HCT116 (cell line): Measurements from ENCODE around the gene CD244. TPM values are rescaled to one million over a fixed set of nuclear protein-coding genes. Genes with fewer than 3 reads are reported as not detected.

Source experiments
- ATAC-seq: fragments of 200-7000 bp; cut with Tn5 transposase; 2 replicates; pipeline ENCODE4 v1.9.1; 2020; ENCODE audit warnings: mild to moderate bottlenecking, moderate library complexity
- BruUV-seq: library from RNA; stranded (reverse); fragments of 400-500 nt; replicated peaks from 2 replicates; lab custom pipeline; 2021; lab: Mats Ljungman, UMichigan
- CTCF ChIA-PET: fragments of 300-600 bp; sonication (Branson Sonifier 250); formaldehyde crosslinking; loops from one replicate; lab custom pipeline; 2021; ENCODE audit warnings: antibody characterized with exemption; lab: Charles Lee
- POLR2A ChIA-PET: fragments of 300-600, 350-600 bp; sonication (Branson Sonifier 250); formaldehyde crosslinking; loops from one replicate; lab custom pipeline; 2021; ENCODE audit warnings: antibody characterized with exemption; lab: Charles Lee
- RAD21 ChIA-PET, 2 experiments: fragments of 300-600 bp; sonication (Branson Sonifier 250); formaldehyde crosslinking; loops; one replicate each; lab custom pipeline; 2023; ENCODE audit warnings: low total read pairs in 2 of 2; ENCODE audit not compliant: uncharacterized antibody in 2 of 2, unreplicated experiment in 2 of 2, low non-redundant PET in 1 of 2; lab: Charles Lee
- DNase-seq: peaks from one replicate; pipeline ENCODE4 v3.0.0-alpha.2; 2010; ENCODE audit warnings: low read depth, low spot score
- H2AFZ ChIP-seq: fragments of 200-600 bp; shearing (Covaris generic), sonication (generic); 2 replicates; pipeline ENCODE4 v1.6.1; 2017; ENCODE audit warnings: low read depth, mixed run types, mixed read lengths, antibody characterized with exemption, low read length; ENCODE audit not compliant: poor library complexity, severe bottlenecking
- H3K27ac ChIP-seq: 2 replicates; pipeline ENCODE4 v1.5.1; 2012; ENCODE audit warnings: low read depth, low read length
- H3K27me3 ChIP-seq: fragments of 200-600 bp; sonication (generic); 2 replicates; pipeline ENCODE4 v1.6.1; 2016; ENCODE audit warnings: mixed run types, low read length, mixed read lengths; ENCODE audit not compliant: insufficient read depth
- H3K36me3 ChIP-seq, 2 experiments: fragments of 200-500 bp in 1 of 2; fragments of 200-600 bp in 1 of 2; sonication (Bioruptor generic) in 1 of 2; sonication (generic) in 1 of 2; 2 replicates each; pipeline versions ENCODE4 v1.5.1 to v1.6.1; 2014 to 2016; ENCODE audit warnings: low read length in 2 of 2, inconsistent platforms in 1 of 2, mixed read lengths in 1 of 2, mixed run types in 1 of 2; ENCODE audit not compliant: insufficient read depth in 2 of 2, control insufficient read depth in 1 of 2
- H3K4me1 ChIP-seq, 2 experiments: fragments of 200-600 bp in 1 of 2; sonication (generic) in 1 of 2; 2 replicates each; pipeline versions ENCODE4 v1.5.1 to v1.6.1; 2012 to 2017; ENCODE audit warnings: low read length in 2 of 2, inconsistent platforms in 1 of 2, mild to moderate bottlenecking in 1 of 2, mixed read lengths in 1 of 2, mixed run types in 1 of 2, moderate library complexity in 1 of 2; ENCODE audit not compliant: insufficient read depth in 2 of 2, control insufficient read depth in 1 of 2
- H3K4me2 ChIP-seq: fragments of 200-600 bp; sonication (generic); 2 replicates; pipeline ENCODE4 v1.6.1; 2017; ENCODE audit warnings: mixed run types, low read length, mixed read lengths
- H3K4me3 ChIP-seq, 2 experiments: fragments of 200-600 bp in 1 of 2; sonication (generic) in 1 of 2; replicated peaks in 1 of 2; 2 replicates each; pipeline ENCODE4 v1.5.1; 2011 to 2016; ENCODE audit warnings: low read length in 2 of 2, control low read depth in 1 of 2, low read depth in 1 of 2, mild to moderate bottlenecking in 1 of 2, mixed read lengths in 1 of 2, mixed run types in 1 of 2
- H3K79me2 ChIP-seq: fragments of 200-600 bp; sonication (generic); 2 replicates; pipeline ENCODE4 v1.6.1; 2017; ENCODE audit warnings: mild to moderate bottlenecking, mixed run types, low read length, moderate library complexity, mixed read lengths; ENCODE audit not compliant: insufficient read depth
- H3K9ac ChIP-seq: fragments of 200-600 bp; sonication (generic); 2 replicates; pipeline ENCODE4 v1.6.1; 2016; ENCODE audit warnings: low read length, mixed read lengths
- H3K9me2 ChIP-seq: fragments of 200-600 bp; sonication (generic), shearing (Covaris generic); 2 replicates; pipeline ENCODE4 v1.6.1; 2017; ENCODE audit warnings: mixed run types, mild to moderate bottlenecking, moderate library complexity; ENCODE audit not compliant: insufficient read depth
- H3K9me3 ChIP-seq, 2 experiments: fragments of 200-500 bp in 1 of 2; fragments of 200-600 bp in 1 of 2; sonication (Bioruptor generic) in 1 of 2; sonication (generic) in 1 of 2; 2 replicates each; pipeline ENCODE4 v1.6.1; 2014 to 2017; ENCODE audit warnings: low read length in 2 of 2, mixed read lengths in 2 of 2, inconsistent platforms in 1 of 2, low read depth in 1 of 2, mild to moderate bottlenecking in 1 of 2, mixed run types in 1 of 2, moderate library complexity in 1 of 2; ENCODE audit not compliant: control insufficient read depth in 1 of 2, insufficient read depth in 1 of 2
- H4K20me1 ChIP-seq: fragments of 200-600 bp; sonication (generic), shearing (Covaris generic); 2 replicates; pipeline ENCODE4 v1.6.1; 2017; ENCODE audit warnings: mixed run types, mild to moderate bottlenecking, moderate library complexity; ENCODE audit not compliant: insufficient read depth
- CBX3 ChIP-seq: IDR thresholded peaks from 2 replicates; pipeline ENCODE4 v1.6.1; 2012; ENCODE audit warnings: low read depth
- CEBPB ChIP-seq: IDR thresholded peaks from 2 replicates; pipeline ENCODE4 v1.6.1; 2012; ENCODE audit warnings: low read depth
- EGR1 ChIP-seq: IDR thresholded peaks from 2 replicates; pipeline ENCODE4 v1.6.1; 2012; ENCODE audit warnings: low read depth
- ELF1 ChIP-seq: IDR thresholded peaks from 2 replicates; pipeline ENCODE4 v1.6.1; 2012; ENCODE audit warnings: low read depth, borderline replicate concordance
- EZH2 ChIP-seq: fragments of 200-600 bp; sonication (generic); IDR thresholded peaks from 2 replicates; pipeline ENCODE4 v1.6.1; 2017; ENCODE audit warnings: antibody characterized with exemption, mixed run types
- FOSL1 ChIP-seq: IDR thresholded peaks from 2 replicates; pipeline ENCODE4 v1.6.1; 2012; ENCODE audit warnings: low read depth
- JUND ChIP-seq: IDR thresholded peaks from 2 replicates; pipeline ENCODE4 v1.6.1; 2012
- RAD21 ChIP-seq: IDR thresholded peaks from 2 replicates; pipeline ENCODE4 v1.6.1; 2012; ENCODE audit warnings: low read depth, mild to moderate bottlenecking
- SP1 ChIP-seq: IDR thresholded peaks from 2 replicates; pipeline ENCODE4 v1.6.1; 2012; ENCODE audit warnings: low read depth
- ZFX ChIP-seq: fragments of 450-650 bp; IDR thresholded peaks from 2 replicates; pipeline ENCODE4 v1.6.1; 2017
- ZNF274 ChIP-seq: fragments of 200-500 bp; sonication (Bioruptor generic); IDR thresholded peaks from 2 replicates; pipeline ENCODE4 v1.6.1; 2014; ENCODE audit warnings: mild to moderate bottlenecking, low read depth, low read length, inconsistent platforms
- intact Hi-C: fragments of 100-400 bp; cut with micrococcal nuclease; formaldehyde crosslinking; loops from 2 replicates; pipeline ENCODE4 v1.10.0; 2022
- total RNA-seq: library from RNA; stranded (reverse); gene quantifications from one replicate; pipeline ENCODE4 v1.2.1, GENCODE V29; 2021; ENCODE audit not compliant: unreplicated experiment
- TF ChIP-seq, protein P1 (sequence below): IDR thresholded peaks from 2 replicates; pipeline ENCODE4 v1.6.1; 2011; ENCODE audit warnings: mild to moderate bottlenecking, low read length, moderate library complexity; ENCODE audit not compliant: insufficient replicate concordance; ENCODE audit errors: extremely low read depth
- TF ChIP-seq, protein P2 (sequence below): IDR thresholded peaks from 2 replicates; pipeline ENCODE4 v1.6.1; 2012

The CD244 gene
- total RNA-seq, 1 experiment from 2014 or later, result not detected

DNA sequence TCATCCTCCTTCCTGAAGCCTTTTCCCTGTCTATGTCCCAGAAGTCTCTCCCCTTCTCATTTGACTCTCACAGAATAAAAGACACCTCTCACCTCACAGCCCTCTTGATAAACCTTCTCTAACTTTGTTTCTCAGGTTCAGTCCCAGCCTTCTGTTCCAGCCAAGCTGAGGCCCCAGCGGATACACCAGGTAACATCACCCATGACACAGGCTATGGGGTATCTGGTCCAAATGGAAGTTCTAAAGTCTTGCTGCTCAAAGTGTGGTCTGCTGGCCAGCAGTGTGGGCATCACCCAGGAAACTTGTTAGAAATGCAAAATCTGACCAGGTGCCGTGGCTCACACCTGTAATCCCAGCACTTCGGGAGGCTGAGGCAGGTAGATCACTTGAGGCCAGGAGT, 43.5 kb downstream of the CD244 start:
- Histone ChIP-seq H3K9ac (no peak overlapping the region), H3K27ac (no peak overlapping the region), H3K36me3 (no peaks in the 10 kb centered on the region), H3K9me2 (no peaks in the 10 kb centered on the region), H3K4me2 (no peak overlapping the region), H3K4me1 (no peaks in the 10 kb centered on the region), H3K79me2 (no peaks in the 10 kb centered on the region), H3K27me3 (no peaks in the 10 kb centered on the region), H3K4me3 (no peak overlapping the region), H4K20me1 (no peaks in the 10 kb centered on the region), H2AFZ (no peak overlapping the region), H3K9me3 (no peaks in the 10 kb centered on the region)
- ChIA-PET POLR2A (no interaction called here), RAD21 (no interaction called here), CTCF (interaction anchor here (0.9 to 1.2 kb wide), 4 partner anchors 39 to 144 kb away, joined by 3 to 4 read pairs (median 3); partner anchors contain the start of gene ITLN2)
- no TSS peak for BruUV-seq
- DNase-seq, result no peak
- TF ChIP-seq EZH2, result no peak
- TF ChIP-seq, protein P1, sequence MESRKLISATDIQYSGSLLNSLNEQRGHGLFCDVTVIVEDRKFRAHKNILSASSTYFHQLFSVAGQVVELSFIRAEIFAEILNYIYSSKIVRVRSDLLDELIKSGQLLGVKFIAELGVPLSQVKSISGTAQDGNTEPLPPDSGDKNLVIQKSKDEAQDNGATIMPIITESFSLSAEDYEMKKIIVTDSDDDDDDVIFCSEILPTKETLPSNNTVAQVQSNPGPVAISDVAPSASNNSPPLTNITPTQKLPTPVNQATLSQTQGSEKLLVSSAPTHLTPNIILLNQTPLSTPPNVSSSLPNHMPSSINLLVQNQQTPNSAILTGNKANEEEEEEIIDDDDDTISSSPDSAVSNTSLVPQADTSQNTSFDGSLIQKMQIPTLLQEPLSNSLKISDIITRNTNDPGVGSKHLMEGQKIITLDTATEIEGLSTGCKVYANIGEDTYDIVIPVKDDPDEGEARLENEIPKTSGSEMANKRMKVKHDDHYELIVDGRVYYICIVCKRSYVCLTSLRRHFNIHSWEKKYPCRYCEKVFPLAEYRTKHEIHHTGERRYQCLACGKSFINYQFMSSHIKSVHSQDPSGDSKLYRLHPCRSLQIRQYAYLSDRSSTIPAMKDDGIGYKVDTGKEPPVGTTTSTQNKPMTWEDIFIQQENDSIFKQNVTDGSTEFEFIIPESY, result no peak
- TF ChIP-seq SP1, result no peak
- TF ChIP-seq FOSL1, result no peak
- no peak for TF ChIP-seq JUND
- TF ChIP-seq, protein P2, sequence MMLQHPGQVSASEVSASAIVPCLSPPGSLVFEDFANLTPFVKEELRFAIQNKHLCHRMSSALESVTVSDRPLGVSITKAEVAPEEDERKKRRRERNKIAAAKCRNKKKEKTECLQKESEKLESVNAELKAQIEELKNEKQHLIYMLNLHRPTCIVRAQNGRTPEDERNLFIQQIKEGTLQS, result no peak
- TF ChIP-seq ZNF274, result no peak
- no peak for TF ChIP-seq EGR1
- no peak for TF ChIP-seq ELF1
- no peak for TF ChIP-seq RAD21
- TF ChIP-seq ZFX, result no peak
- no peak for TF ChIP-seq CBX3
- no peak for TF ChIP-seq CEBPB
- intact Hi-C loops, result no loop called here
- ATAC-seq, result no peak
